Neutrophil (primary cell): Measurements from ENCODE around the gene AGPAT4.

ENCODE experiments used
- H3K27ac ChIP-seq: fragments of 200-600 bp; sonication (generic); 2 replicates; pipeline ENCODE4 v1.5.1; 2016; ENCODE audit warnings: mild to moderate bottlenecking, moderate library complexity
- H3K27me3 ChIP-seq: fragments of 200-600 bp; sonication (generic); 2 replicates; pipeline ENCODE4 v1.6.0; 2016; ENCODE audit warnings: mild to moderate bottlenecking
- H3K36me3 ChIP-seq: fragments of 200-600 bp; sonication (generic); 2 replicates; pipeline ENCODE4 v1.5.1; 2017
- H3K4me1 ChIP-seq, 2 experiments: fragments of 200-600 bp in 1 of 2; sonication (generic) in 1 of 2; 1 replicate in 1 of 2; 2 replicates in 1 of 2; pipeline versions ENCODE4 v1.5.1 to v1.6.1; 2013 to 2016; ENCODE audit warnings: low read depth in 1 of 2, low read length in 1 of 2, mild to moderate bottlenecking in 1 of 2, moderate library complexity in 1 of 2; ENCODE audit not compliant: control insufficient read depth in 1 of 2, insufficient read depth in 1 of 2
- H3K4me3 ChIP-seq, 2 experiments: fragments of 200-600 bp in 1 of 2; sonication (generic) in 1 of 2; 1 replicate in 1 of 2; 2 replicates in 1 of 2; pipeline ENCODE4 v1.5.1; 2013 to 2016; ENCODE audit warnings: low read depth in 1 of 2, low read length in 1 of 2, mild to moderate bottlenecking in 1 of 2, moderate library complexity in 1 of 2
- H3K9me3 ChIP-seq: fragments of 200-600 bp; sonication (generic); 2 replicates; pipeline ENCODE4 v1.5.1; 2016
- TF ChIP-seq, protein P1 (sequence below): fragments of 200-600 bp; sonication (generic); IDR thresholded peaks from 2 replicates; pipeline ENCODE4 v1.5.1; 2016; ENCODE audit warnings: antibody characterized with exemption

AGPAT4 gene

DNA sequence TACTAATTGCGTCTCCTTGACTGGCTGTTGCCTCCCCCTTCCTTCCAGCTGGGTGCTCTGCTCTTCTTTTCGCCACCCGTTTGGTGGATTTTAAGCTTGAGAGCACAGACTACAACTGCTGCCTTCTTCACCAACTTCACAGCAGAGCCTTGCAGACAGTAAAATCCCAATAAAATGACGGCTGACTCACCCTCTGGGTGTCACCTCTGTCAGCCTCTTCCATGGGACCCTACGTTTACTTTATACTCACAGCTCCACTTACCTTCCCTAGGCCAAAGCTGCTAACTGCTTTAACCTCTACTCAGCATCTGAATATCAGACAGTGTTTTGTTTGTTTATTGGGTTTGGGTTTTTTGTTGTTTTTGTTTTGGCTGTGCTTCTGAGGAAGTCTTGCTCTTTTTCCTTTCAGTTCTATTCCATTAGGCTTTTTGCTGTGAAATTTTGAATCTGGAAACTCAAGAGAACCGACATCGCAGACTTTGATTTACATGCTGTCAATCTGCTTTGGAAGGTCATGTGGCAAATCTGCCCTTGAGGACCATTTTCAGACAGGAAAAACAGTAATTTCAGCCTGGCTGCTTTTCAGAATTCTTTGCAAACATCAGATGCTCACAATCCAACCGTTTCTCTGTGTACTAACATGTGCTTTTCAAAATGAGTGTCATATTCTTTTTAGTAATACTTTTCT is 2.4 kb downstream of the AGPAT4 start:
- Histone ChIP-seq H3K4me3 (no peak overlapping the region), H3K9me3 (no peaks in the 10 kb centered on the region), H3K27me3 (peaks cover 20% of the 10 kb centered on the region), H3K27ac (no peak overlapping the region), H3K36me3 (no peaks in the 10 kb centered on the region), H3K4me1 (peaks cover 10 to 22% of the 10 kb centered on the region in 2 experiments)
- TF ChIP-seq, protein P1, sequence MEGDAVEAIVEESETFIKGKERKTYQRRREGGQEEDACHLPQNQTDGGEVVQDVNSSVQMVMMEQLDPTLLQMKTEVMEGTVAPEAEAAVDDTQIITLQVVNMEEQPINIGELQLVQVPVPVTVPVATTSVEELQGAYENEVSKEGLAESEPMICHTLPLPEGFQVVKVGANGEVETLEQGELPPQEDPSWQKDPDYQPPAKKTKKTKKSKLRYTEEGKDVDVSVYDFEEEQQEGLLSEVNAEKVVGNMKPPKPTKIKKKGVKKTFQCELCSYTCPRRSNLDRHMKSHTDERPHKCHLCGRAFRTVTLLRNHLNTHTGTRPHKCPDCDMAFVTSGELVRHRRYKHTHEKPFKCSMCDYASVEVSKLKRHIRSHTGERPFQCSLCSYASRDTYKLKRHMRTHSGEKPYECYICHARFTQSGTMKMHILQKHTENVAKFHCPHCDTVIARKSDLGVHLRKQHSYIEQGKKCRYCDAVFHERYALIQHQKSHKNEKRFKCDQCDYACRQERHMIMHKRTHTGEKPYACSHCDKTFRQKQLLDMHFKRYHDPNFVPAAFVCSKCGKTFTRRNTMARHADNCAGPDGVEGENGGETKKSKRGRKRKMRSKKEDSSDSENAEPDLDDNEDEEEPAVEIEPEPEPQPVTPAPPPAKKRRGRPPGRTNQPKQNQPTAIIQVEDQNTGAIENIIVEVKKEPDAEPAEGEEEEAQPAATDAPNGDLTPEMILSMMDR, result no peak

DNA sequence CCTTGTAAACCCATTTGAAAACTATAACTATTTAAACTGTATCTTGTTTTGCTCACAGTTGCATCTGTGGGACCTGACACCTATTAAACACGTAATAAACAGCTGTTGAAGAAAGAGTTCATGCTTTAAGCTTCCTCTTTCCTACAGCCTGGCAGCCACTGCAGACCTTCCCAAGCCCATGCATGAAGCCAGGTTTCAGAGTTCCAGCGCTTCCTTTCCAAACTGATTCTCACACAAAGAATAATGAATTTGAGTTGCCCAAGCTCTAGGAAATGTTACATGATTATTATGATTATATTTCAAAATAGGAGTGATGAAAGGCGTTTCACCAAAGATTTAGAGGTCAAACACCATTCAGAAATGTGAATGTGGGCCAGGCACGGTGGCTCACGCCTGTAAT is 3.7 kb downstream of the AGPAT4 start:
- Histone ChIP-seq H3K36me3 (no peaks in the 10 kb centered on the region), H3K4me3 (no peak overlapping the region), H3K27me3 (peaks cover 15% of the 10 kb centered on the region), H3K4me1 (peaks cover 10 to 22% of the 10 kb centered on the region in 2 experiments), H3K9me3 (no peaks in the 10 kb centered on the region), H3K27ac (no peak overlapping the region)
- TF ChIP-seq, protein P1, result no peak

DNA sequence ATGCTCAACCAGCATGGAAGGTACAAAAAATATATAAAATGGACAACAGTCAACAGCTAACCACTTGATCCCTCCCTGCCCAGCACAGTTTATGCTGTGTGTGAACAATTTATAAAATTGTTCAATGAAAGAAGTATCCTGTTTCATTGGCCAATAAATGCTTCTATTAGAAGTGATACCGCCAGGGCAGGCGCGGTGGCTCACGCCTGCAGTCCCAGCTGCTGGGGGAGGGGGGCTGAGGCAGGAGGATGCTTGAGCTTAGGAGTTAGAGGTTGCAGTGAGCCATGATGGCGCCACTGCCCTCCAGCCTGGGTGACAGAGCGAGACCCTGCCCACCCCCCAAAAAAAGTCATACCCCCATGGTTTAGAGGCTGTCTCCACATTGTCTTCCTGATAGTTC is 4.6 kb downstream of the AGPAT4 start:
- TF ChIP-seq, protein P1, result no peak
- Histone ChIP-seq H3K4me1 (peaks cover 8 to 19% of the 10 kb centered on the region in 2 experiments), H3K9me3 (no peaks in the 10 kb centered on the region), H3K4me3 (no peak overlapping the region), H3K36me3 (no peaks in the 10 kb centered on the region), H3K27me3 (peaks cover 12% of the 10 kb centered on the region), H3K27ac (no peak overlapping the region)

DNA sequence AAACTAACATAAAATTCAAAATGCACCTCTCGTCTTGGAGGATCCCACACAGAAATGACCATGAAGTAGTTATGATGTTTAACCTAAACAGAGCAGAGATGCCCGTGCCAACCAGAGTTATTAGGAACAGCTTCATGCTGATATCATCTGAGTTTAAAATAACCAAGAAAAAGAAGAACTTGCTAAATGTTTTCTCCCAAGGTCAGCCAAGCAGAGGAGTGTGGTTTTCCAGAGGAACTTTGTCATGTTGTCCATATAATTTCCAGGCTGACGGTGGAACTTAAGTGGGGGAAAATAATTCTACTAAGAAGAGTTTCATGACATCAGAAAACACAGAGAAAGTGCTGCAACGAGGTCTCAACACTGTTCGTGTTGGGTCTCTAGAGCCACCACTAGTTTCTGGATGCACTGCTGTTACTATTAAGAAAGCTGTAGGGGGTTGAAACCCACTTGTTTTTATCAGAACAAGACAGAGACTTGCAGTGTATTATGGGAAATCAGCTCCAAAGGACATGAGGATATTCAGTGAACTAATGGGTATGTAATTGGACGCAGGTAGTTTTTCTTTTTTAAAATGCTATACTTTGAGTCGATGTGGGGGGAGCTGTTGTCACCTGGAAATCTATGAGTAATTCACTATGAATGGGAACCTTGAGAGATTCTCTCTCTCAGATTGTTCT is 5.2 kb downstream of the AGPAT4 start:
- Histone ChIP-seq H3K36me3 (no peaks in the 10 kb centered on the region), H3K4me3 (no peak overlapping the region), H3K9me3 (no peaks in the 10 kb centered on the region), H3K4me1 (peaks cover 5 to 15% of the 10 kb centered on the region in 2 experiments), H3K27ac (no peak overlapping the region), H3K27me3 (peaks cover 10% of the 10 kb centered on the region)
- TF ChIP-seq, protein P1, result no peak

DNA sequence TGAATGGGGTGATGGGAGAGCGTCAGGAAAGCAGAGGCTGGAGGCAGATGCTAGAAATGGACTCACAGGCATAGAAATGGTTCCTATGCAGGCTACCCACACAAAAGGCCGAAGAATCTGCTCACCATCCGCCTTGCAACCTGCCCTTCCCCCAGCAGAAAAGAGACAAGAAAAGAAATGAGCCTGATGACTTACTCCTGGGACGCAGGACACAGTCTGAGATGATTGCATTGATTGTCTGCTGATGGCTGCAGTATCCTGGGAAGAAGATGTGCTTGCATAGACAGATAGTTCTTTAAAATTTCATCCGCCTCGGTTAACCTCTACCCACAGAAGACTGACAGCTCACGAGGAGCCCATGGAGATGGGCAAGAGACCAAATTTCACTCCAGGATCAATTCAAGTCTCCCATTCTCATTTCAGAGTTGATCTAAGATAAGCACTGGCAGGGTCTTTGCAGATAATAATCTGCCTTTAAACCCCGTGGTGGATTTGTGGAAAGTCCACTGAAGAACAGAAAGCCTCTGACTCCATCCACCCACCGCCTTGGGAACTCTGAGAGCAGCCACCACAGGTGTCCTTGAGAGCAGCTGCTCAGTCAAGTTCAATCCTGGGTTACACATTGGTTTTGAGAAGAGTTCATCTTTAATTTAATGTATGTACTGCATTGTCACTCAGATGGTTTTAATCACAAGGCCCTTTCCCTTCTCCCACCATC is 7.2 kb downstream of the AGPAT4 start:
- no peak overlapping the region for H3K27ac ChIP-seq
- no peak overlapping the region for H3K4me3 ChIP-seq
- H3K27me3 ChIP-seq, result no peaks in the 10 kb centered on the region
- no peaks in the 10 kb centered on the region for H3K36me3 ChIP-seq
- TF ChIP-seq, protein P1, result no peak
- H3K4me1 ChIP-seq, result peaks cover 0 to 6% of the 10 kb centered on the region in 2 experiments
- H3K9me3 ChIP-seq, result no peaks in the 10 kb centered on the region
